Keratinocyte (primary cell): ENCODE data around the gene DISP1. TPM values are rescaled to one million over a fixed set of nuclear protein-coding genes. Genes with fewer than 3 reads are reported as not detected.

Experiments
- DNase-seq: peaks from one replicate; pipeline ENCODE4 v3.0.0-alpha.2; 2011; ENCODE audit warnings: low read depth, missing footprints, low spot score
- FAIRE-seq: peaks from 2 replicates; lab custom pipeline; 2011; peaks lifted over from hg19 to GRCh38; lab: Jason Lieb, UNC
- H2AFZ ChIP-seq: 2 replicates; pipeline ENCODE4 v1.6.0; 2012; ENCODE audit warnings: low read length, control low read depth, inconsistent platforms; ENCODE audit not compliant: control insufficient read depth
- H3K27ac ChIP-seq: 2 replicates; pipeline ENCODE4 v1.5.1; 2011; ENCODE audit warnings: low read length; ENCODE audit not compliant: control insufficient read depth, insufficient read depth
- H3K27me3 ChIP-seq: 3 replicates; pipeline ENCODE4 v1.6.0; 2011; ENCODE audit warnings: low read length; ENCODE audit not compliant: control insufficient read depth, insufficient read depth; ENCODE audit errors: extremely low read depth
- H3K36me3 ChIP-seq, 2 experiments: 2 replicates in 1 of 2; 3 replicates in 1 of 2; pipeline ENCODE4 v1.5.1; 2011; ENCODE audit warnings: low read length in 2 of 2, mild to moderate bottlenecking in 1 of 2; ENCODE audit not compliant: control insufficient read depth in 2 of 2, insufficient read depth in 2 of 2; ENCODE audit errors: extremely low read depth in 1 of 2
- H3K4me1 ChIP-seq: 3 replicates; pipeline ENCODE4 v1.5.1; 2011; ENCODE audit warnings: low read length; ENCODE audit not compliant: control insufficient read depth, insufficient read depth; ENCODE audit errors: extremely low read depth
- H3K4me2 ChIP-seq: 3 replicates; pipeline ENCODE4 v1.6.0; 2011; ENCODE audit warnings: low read depth, low read length; ENCODE audit not compliant: control insufficient read depth, insufficient read depth; ENCODE audit errors: extremely low read depth
- H3K4me3 ChIP-seq, 3 experiments: fragments of 200-600 bp in 1 of 3; sonication (generic) in 1 of 3; 2 replicates in 2 of 3; 3 replicates in 1 of 3; pipeline ENCODE4 v1.5.1; 2011 to 2016; ENCODE audit warnings: low read length in 3 of 3, mild to moderate bottlenecking in 3 of 3, control low read depth in 2 of 3, inconsistent platforms in 1 of 3, low read depth in 1 of 3, mixed read lengths in 1 of 3, mixed run types in 1 of 3, moderate library complexity in 1 of 3; ENCODE audit not compliant: control insufficient read depth in 2 of 3, insufficient read depth in 2 of 3; ENCODE audit errors: extremely low read depth in 1 of 3
- H3K79me2 ChIP-seq: 2 replicates; pipeline ENCODE4 v1.6.0; 2012; ENCODE audit warnings: low read length; ENCODE audit not compliant: control insufficient read depth, insufficient read depth
- H3K9ac ChIP-seq: 3 replicates; pipeline ENCODE4 v1.6.0; 2011; ENCODE audit warnings: low read length; ENCODE audit not compliant: control insufficient read depth, insufficient read depth; ENCODE audit errors: extremely low read depth
- H3K9me1 ChIP-seq: 3 replicates; pipeline ENCODE4 v1.6.0; 2011; ENCODE audit warnings: low read length; ENCODE audit not compliant: control insufficient read depth, insufficient read depth; ENCODE audit errors: extremely low read depth
- H3K9me3 ChIP-seq: 2 replicates; pipeline ENCODE4 v1.5.1; 2012; ENCODE audit warnings: low read depth, low read length; ENCODE audit not compliant: control insufficient read depth
- H4K20me1 ChIP-seq: 3 replicates; pipeline ENCODE4 v1.6.0; 2011; ENCODE audit warnings: low read length; ENCODE audit not compliant: control insufficient read depth, insufficient read depth; ENCODE audit errors: extremely low read depth
- CTCF ChIP-seq, 3 experiments: IDR thresholded peaks in 1 of 3; conservative IDR thresholded peaks in 1 of 3; optimal IDR thresholded peaks in 1 of 3; 2 replicates in 2 of 3; 3 replicates in 1 of 3; pipeline versions ENCODE3 to v1.5.1; 2011; ENCODE audit warnings: low read length in 3 of 3, mild to moderate bottlenecking in 3 of 3, moderate library complexity in 2 of 3, control low read depth in 1 of 3, inconsistent platforms in 1 of 3; ENCODE audit not compliant: insufficient read depth in 2 of 3; ENCODE audit errors: extremely low read depth in 1 of 3
- EZH2 ChIP-seq: IDR thresholded peaks from one replicate; pipeline ENCODE4 v1.6.1; 2012; ENCODE audit warnings: inconsistent platforms, mild to moderate bottlenecking, low read length, moderate library complexity
- dilution Hi-C: fragments of 300-500 bp; cut with MboI; formaldehyde crosslinking; loops from one replicate; pipeline ENCODE4 v1.7.0; 2020; ENCODE audit warnings: low sequenced_read_pairs; ENCODE audit not compliant: extremely low pct_ligation_motif_present
- polyA plus RNA-seq, 5 experiments: library from polyadenylated mRNA; depleted of rRNA in 3 of 5; stranded (reverse) in 3 of 5; stranded (forward) in 1 of 5; unstranded in 1 of 5; fragments of >200 nt; gene quantifications; 1 replicate in 1 of 5; 2 replicates in 3 of 5; 3 replicates in 1 of 5; pipeline versions ENCODE4 v1.2.1 to v1.2.3, GENCODE V29; 2011 to 2012; ENCODE audit warnings: missing spikeins in 2 of 5, low read depth in 1 of 5, low replicate concordance in 1 of 5

The DISP1 gene
- polyA plus RNA-seq, 1 donor (not counting 4 experiments of a cell fraction or from before 2014, with no cell fraction given), result 1.3 TPM

- H3K9me3 ChIP-seq, result no peaks in the 10 kb centered on the region
- no peaks in the 10 kb centered on the region for H3K27me3 ChIP-seq
- no peak overlapping the region for H3K4me2 ChIP-seq
- no peak overlapping the region for H3K4me3 ChIP-seq
- H3K9ac ChIP-seq, result no peak overlapping the region
- H2AFZ ChIP-seq, result no peak overlapping the region
- H3K36me3 ChIP-seq, result no peaks in the 10 kb centered on the region
- no peaks in the 10 kb centered on the region for H4K20me1 ChIP-seq
- dilution Hi-C loops, result no loop called here
- no peak overlapping the region for H3K27ac ChIP-seq
- DNase-seq (no peak), FAIRE-seq (no peak)
- H3K79me2 ChIP-seq, result no peaks in the 10 kb centered on the region
- H3K4me1 ChIP-seq, result no peaks in the 10 kb centered on the region
- no peaks in the 10 kb centered on the region for H3K9me1 ChIP-seq
- no peak for TF ChIP-seq EZH2
- no peak for TF ChIP-seq CTCF (optimal IDR thresholded peaks at IDR 0.05 in 1 of 3, IDR thresholded peaks at IDR 0.05 in 1 of 3, conservative IDR thresholded peaks at IDR 0.05 in 1 of 3; ENCODE audit: extremely low read depth in 1 of 3, insufficient read depth in 2 of 3, low read length in 3 of 3)
Observed at GRCh38 chr1:222833356-222833876, 18.6 kb downstream of the DISP1 start.

- Histone ChIP-seq H3K4me2 (no peak overlapping the region), H3K4me1 (no peaks in the 10 kb centered on the region), H3K27ac (no peak overlapping the region), H3K27me3 (no peaks in the 10 kb centered on the region), H3K36me3 (no peaks in the 10 kb centered on the region), H3K79me2 (no peaks in the 10 kb centered on the region), H3K9ac (no peak overlapping the region), H3K4me3 (no peak overlapping the region), H3K9me1 (no peaks in the 10 kb centered on the region), H4K20me1 (no peaks in the 10 kb centered on the region), H3K9me3 (no peaks in the 10 kb centered on the region), H2AFZ (no peak overlapping the region)
- dilution Hi-C loops, result no loop called here
- DNase-seq (no peak), FAIRE-seq (no peak)
- no peak for TF ChIP-seq CTCF (optimal IDR thresholded peaks at IDR 0.05 in 1 of 3, IDR thresholded peaks at IDR 0.05 in 1 of 3, conservative IDR thresholded peaks at IDR 0.05 in 1 of 3; ENCODE audit: extremely low read depth in 1 of 3, insufficient read depth in 2 of 3, low read length in 3 of 3)
- TF ChIP-seq EZH2, result no peak
Observed at GRCh38 chr1:222843469-222844410, 28.9 kb downstream of the DISP1 start.
